T-helper 17 cell (primary cell): ENCODE measurements around the gene ANK2. TPM values are rescaled to one million over a fixed set of nuclear protein-coding genes. Genes with fewer than 3 reads are reported as not detected.

ENCODE experiments used
- ATAC-seq: fragments of 150-1000 bp; cut with Tn5 transposase; 2 replicates; pipeline ENCODE4 v1.10.0; 2021; ENCODE audit warnings: mild to moderate bottlenecking, moderate library complexity
- DNase-seq, 3 donors: peaks; one replicate each; pipeline versions ENCODE4 v3.0.0 to v3.0.0-alpha.2; 2020 to 2021
- H3K9me3 ChIP-seq: one replicate; pipeline ENCODE4 v1.7.0; 2013; ENCODE audit warnings: low read length, mild to moderate bottlenecking; ENCODE audit not compliant: control insufficient read depth, poor library complexity, severe bottlenecking
- H3K27ac Mint-ChIP-seq: one replicate; pipeline ENCODE4 v1.8.0; 2022; ENCODE audit warnings: mild to moderate bottlenecking, moderate library complexity, mixed read lengths
- H3K27me3 Mint-ChIP-seq: one replicate; pipeline ENCODE4 v1.8.0; 2022; ENCODE audit warnings: mixed read lengths
- H3K36me3 Mint-ChIP-seq: one replicate; pipeline ENCODE4 v1.8.0; 2022; ENCODE audit warnings: low read depth, mixed read lengths
- H3K4me1 Mint-ChIP-seq: one replicate; pipeline ENCODE4 v1.8.0; 2022; ENCODE audit warnings: mild to moderate bottlenecking, mixed read lengths
- H3K4me3 Mint-ChIP-seq: one replicate; pipeline ENCODE4 v1.8.0; 2022; ENCODE audit warnings: mild to moderate bottlenecking, moderate library complexity, mixed read lengths
- total RNA-seq, 4 donors: library from RNA in 2 of 4; stranded (reverse) in 2 of 4; gene quantifications; one replicate each; pipeline ENCODE4 v1.2.3 and lab custom pipeline; 2022 to 2026

The ANK2 gene
- total RNA-seq, 2 donors from 2014 or later = 0.25 to 1.2 TPM

DNA sequence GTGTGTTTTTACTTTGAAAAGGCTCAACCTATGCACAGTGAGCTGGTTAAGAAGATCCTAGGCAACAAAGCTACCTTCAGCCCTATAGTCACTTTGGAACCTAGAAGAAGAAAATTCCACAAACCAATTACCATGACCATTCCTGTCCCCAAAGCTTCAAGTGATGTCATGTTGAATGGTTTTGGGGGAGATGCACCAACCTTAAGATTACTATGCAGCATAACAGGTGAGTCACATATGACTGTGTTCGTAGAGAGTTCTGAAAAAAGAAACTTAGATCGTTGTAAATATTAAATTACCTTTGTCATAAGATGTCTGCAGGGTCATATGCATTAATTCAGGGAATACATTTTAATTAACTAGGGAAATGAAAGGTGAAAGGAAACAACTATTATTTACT lies 287.1 kb downstream of the ANK2 start:
- Mint-ChIP-seq H3K4me3 (no peak overlapping the region), H3K36me3 (peaks cover 2% of the 10 kb centered on the region), H3K4me1 (no peaks in the 10 kb centered on the region), H3K27ac (no peak overlapping the region), H3K27me3 (peaks cover 34% of the 10 kb centered on the region)
- DNase-seq (no peak), ATAC-seq (no peak)
- no peaks in the 10 kb centered on the region for H3K9me3 ChIP-seq

DNA sequence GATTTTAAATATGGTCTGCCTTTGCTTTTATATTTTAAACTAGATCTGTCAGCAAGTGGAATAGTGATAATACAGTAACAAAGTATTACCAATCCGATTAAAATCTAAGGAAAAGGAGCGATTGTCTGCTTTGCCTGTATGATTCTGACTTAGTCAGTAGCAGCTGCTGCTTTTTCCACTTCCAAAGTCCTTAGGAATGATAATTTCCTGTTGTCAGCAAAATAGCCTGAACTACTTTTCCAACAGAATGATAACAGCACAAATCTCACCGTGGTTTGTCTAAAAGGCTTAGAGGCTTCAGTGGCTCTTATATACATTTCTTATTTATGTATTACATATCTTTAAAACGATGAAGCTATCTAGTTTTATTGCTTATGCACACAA lies 290.0 kb downstream of the ANK2 start:
- Mint-ChIP-seq H3K4me1 (no peaks in the 10 kb centered on the region), H3K36me3 (peaks cover 2% of the 10 kb centered on the region), H3K27me3 (peaks cover 26% of the 10 kb centered on the region), H3K27ac (no peak overlapping the region), H3K4me3 (no peak overlapping the region)
- ATAC-seq (no peak), DNase-seq (no peak)
- H3K9me3 ChIP-seq = no peaks in the 10 kb centered on the region

DNA sequence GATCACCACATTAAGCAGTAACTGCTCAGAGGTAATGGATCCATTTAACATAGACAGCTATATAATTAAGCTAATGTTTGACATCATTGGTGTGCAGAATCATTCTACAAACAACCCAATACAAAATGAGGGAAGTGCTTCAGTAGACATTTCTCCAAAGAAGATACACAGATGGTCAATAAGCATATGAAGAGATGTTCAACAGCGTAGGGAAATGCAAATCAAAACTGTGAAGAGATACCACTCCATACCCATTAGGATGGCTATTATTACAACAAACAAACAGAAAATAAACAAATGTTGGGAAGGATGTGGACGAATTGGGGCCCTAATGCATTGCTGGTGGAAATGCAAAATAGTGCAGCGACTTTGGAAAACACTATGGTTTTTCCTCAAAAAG lies 294.6 kb downstream of the ANK2 start:
- H3K36me3 Mint-ChIP-seq = peaks cover 2% of the 10 kb centered on the region

DNA sequence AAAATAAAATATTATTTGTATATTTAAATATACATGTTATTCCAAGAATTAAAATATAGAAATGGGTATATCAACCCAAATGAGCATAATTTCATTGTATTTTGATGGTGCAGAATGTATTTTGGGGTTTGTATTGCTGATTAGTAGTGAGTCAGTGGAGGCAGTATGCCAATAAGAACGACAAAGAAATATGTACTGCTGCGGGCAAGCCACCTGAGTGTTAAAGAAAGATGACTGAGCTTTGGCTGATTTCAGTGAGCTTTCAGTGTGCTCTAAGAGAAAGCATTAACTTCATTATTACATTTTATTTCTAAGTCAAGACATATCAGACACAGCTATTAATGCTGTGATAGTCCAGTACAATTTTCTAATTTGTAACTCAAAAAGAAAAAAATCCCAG lies 297.8 kb downstream of the ANK2 start:
- H3K36me3 Mint-ChIP-seq = no peaks in the 10 kb centered on the region
- no peak overlapping the region for H3K27ac Mint-ChIP-seq
- H3K4me1 Mint-ChIP-seq = no peaks in the 10 kb centered on the region
- peaks cover 19% of the 10 kb centered on the region for H3K27me3 Mint-ChIP-seq
- no peak overlapping the region for H3K4me3 Mint-ChIP-seq
- DNase-seq = no peak
- H3K9me3 ChIP-seq = no peaks in the 10 kb centered on the region
- ATAC-seq = no peak

More for the DNA sequence above, 294.6 kb downstream of the ANK2 start:
- Mint-ChIP-seq H3K4me1 (no peaks in the 10 kb centered on the region), H3K27ac (no peak overlapping the region), H3K4me3 (no peak overlapping the region), H3K27me3 (peaks cover 22% of the 10 kb centered on the region)
- no peak for ATAC-seq
- H3K9me3 ChIP-seq = no peaks in the 10 kb centered on the region
- no peak for DNase-seq

DNA sequence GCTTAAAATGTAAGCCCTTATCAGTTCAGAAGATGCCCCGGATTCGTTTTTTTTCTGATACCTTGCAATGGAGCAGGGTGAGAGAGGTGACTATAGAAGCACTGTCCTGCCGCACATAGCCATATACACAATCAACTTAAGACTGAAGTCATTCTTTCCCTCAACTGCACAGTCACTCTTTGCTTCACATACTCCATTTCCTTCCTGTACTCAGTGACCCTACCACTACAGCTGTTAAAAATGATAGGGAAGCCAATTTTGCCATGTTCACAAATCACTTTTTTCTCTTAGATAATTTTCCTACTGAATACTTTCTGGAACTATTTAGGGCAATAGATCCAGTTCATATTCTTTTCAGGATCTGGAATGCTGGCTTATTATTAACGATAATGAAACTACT lies 300.0 kb downstream of the ANK2 start:
- ATAC-seq = no peak
- no peaks in the 10 kb centered on the region for H3K9me3 ChIP-seq
- no peaks in the 10 kb centered on the region for H3K36me3 Mint-ChIP-seq
- no peak overlapping the region for H3K27ac Mint-ChIP-seq
- H3K27me3 Mint-ChIP-seq = peaks cover 14% of the 10 kb centered on the region
- peaks cover 7% of the 10 kb centered on the region for H3K4me1 Mint-ChIP-seq
- no peak overlapping the region for H3K4me3 Mint-ChIP-seq
- DNase-seq = no peak

DNA sequence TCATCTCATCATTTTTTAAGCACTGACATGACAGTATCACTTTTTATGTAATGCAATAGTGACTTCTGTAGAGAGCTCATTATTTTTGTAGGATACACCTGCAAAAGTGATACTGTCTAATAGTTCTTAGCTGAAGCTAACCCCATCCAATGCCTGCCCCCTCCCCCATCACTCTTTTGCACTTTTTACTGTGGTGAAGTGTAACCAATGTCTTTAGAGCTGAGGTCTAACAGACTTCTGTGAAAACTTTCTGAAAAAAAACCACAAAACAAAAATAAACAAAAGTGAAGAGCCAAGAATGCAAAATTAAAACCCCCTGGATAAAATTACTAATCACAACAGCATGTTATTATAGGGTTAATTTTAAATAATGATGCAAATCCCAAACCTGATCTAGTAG lies 301.1 kb downstream of the ANK2 start:
- peaks cover 14% of the 10 kb centered on the region for H3K27me3 Mint-ChIP-seq
- no peak overlapping the region for H3K27ac Mint-ChIP-seq
- no peaks in the 10 kb centered on the region for H3K9me3 ChIP-seq
- H3K36me3 Mint-ChIP-seq = no peaks in the 10 kb centered on the region
- no peak for ATAC-seq
- no peak overlapping the region for H3K4me3 Mint-ChIP-seq
- no peak for DNase-seq
- peaks cover 17% of the 10 kb centered on the region for H3K4me1 Mint-ChIP-seq

DNA sequence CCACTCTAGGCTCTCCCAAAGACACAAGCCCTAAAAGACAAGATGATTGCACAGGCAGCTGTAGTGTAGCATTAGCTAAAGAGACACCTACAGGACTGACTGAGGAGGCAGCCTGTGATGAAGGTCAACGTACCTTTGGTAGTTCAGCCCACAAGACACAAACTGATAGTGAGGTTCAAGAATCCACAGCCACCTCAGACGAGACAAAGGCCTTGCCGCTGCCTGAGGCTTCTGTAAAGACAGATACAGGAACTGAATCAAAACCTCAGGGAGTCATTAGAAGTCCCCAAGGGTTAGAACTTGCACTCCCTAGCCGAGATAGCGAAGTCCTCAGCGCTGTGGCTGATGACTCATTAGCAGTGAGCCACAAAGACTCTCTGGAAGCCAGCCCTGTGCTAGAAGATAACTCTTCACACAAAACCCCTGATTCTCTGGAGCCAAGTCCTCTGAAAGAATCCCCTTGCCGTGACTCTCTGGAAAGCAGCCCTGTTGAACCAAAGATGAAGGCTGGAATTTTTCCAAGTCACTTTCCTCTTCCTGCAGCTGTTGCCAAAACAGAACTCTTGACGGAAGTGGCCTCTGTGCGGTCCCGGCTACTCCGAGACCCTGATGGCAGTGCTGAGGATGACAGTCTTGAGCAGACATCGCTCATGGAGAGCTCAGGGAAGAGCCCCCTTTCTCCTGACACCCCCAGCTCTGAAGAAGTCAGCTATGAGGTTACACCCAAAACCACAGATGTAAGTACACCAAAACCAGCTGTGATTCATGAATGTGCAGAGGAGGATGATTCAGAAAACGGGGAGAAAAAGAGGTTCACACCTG lies 306.3 kb downstream of the ANK2 start:
- ATAC-seq = peak; percentile 93
- Mint-ChIP-seq H3K27ac (peak overlapping the region; percentile 87), H3K4me1 (peaks cover 21% of the 10 kb centered on the region), H3K4me3 (peak overlapping the region; percentile 77), H3K27me3 (peaks cover 7% of the 10 kb centered on the region), H3K36me3 (no peaks in the 10 kb centered on the region)
- peaks cover 6% of the 10 kb centered on the region for H3K9me3 ChIP-seq
- peak; percentile 7 to 47 (median 30) for DNase-seq

DNA sequence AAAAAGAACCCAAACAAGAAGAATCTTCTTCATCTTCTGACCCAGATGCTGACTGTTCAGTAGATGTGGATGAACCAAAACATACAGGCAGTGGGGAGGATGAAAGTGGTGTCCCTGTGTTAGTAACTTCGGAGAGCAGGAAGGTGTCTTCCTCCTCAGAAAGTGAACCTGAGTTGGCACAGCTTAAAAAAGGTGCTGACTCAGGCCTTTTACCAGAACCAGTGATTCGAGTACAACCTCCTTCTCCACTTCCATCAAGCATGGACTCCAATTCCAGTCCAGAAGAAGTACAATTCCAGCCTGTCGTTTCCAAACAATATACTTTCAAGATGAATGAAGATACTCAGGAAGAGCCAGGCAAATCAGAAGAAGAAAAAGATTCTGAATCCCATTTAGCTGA lies 307.0 kb downstream of the ANK2 start:
- H3K27me3 Mint-ChIP-seq = peaks cover 7% of the 10 kb centered on the region
- H3K4me3 Mint-ChIP-seq = no peak overlapping the region
- no peak for DNase-seq
- no peak for ATAC-seq
- H3K9me3 ChIP-seq = peaks cover 6% of the 10 kb centered on the region
- H3K36me3 Mint-ChIP-seq = no peaks in the 10 kb centered on the region
- H3K27ac Mint-ChIP-seq = peak overlapping the region; percentile 87
- H3K4me1 Mint-ChIP-seq = peaks cover 21% of the 10 kb centered on the region

DNA sequence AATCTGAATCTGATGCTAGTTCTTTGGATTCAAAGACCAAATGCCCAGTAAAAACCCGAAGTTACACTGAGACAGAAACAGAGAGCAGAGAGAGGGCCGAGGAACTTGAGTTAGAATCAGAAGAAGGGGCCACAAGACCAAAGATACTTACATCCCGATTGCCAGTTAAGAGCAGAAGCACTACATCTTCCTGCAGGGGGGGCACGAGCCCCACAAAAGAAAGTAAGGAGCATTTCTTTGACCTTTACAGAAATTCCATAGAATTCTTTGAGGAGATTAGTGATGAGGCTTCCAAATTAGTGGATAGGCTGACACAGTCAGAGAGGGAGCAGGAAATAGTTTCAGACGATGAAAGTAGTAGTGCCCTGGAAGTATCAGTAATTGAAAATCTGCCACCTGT lies 309.3 kb downstream of the ANK2 start:
- no peaks in the 10 kb centered on the region for H3K36me3 Mint-ChIP-seq
- peaks cover 15% of the 10 kb centered on the region for H3K4me1 Mint-ChIP-seq
- no peak overlapping the region for H3K4me3 Mint-ChIP-seq
- DNase-seq (no peak), ATAC-seq (no peak)
- H3K27ac Mint-ChIP-seq = no peak overlapping the region
- H3K27me3 Mint-ChIP-seq = peaks cover 7% of the 10 kb centered on the region
- peaks cover 6% of the 10 kb centered on the region for H3K9me3 ChIP-seq

DNA sequence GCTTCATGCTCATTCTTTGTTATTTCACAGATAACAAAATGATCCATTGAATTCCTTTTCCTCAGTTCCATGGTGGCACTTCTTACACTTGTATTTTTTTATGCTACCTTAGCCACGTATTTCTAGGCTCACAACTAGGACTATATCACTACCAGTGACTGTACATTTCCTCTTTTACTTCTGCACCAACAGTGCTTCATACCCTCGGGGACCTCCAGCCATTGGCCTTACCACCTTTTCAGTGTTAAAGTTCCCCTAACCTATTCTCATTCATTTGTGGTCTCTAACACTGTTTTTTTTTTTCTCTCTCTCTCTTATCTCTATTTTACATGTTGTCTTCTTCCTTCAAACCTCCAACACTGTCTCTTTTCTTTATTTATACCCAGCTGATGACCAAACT lies 315.9 kb downstream of the ANK2 start:
- Mint-ChIP-seq H3K4me1 (no peaks in the 10 kb centered on the region), H3K4me3 (no peak overlapping the region), H3K27me3 (peaks cover 10% of the 10 kb centered on the region), H3K36me3 (no peaks in the 10 kb centered on the region), H3K27ac (no peak overlapping the region)
- no peaks in the 10 kb centered on the region for H3K9me3 ChIP-seq
- no peak for ATAC-seq
- no peak for DNase-seq

DNA sequence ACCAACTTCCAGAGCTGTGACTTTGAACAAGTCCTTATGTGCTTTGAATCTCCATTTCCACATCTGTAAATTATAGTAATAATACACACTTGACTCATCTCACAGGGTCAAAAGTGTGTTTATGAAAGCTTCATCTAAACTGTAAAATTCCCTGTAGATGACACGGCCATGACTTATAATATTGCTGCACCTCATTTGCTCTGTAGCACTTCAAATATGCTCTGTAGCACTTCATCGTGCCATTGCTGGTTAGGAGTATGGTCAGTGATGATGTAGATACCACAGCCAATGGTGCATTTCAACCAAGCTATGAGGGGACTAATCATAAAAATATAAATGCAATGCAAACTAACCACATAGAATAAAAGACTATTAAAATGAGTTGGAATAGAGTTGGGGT lies 318.6 kb downstream of the ANK2 start:
- H3K9me3 ChIP-seq = no peaks in the 10 kb centered on the region
- H3K27me3 Mint-ChIP-seq = peaks cover 13% of the 10 kb centered on the region
- no peak overlapping the region for H3K4me3 Mint-ChIP-seq
- H3K27ac Mint-ChIP-seq = no peak overlapping the region
- ATAC-seq (no peak), DNase-seq (no peak)
- H3K36me3 Mint-ChIP-seq = no peaks in the 10 kb centered on the region
- H3K4me1 Mint-ChIP-seq = no peaks in the 10 kb centered on the region

DNA sequence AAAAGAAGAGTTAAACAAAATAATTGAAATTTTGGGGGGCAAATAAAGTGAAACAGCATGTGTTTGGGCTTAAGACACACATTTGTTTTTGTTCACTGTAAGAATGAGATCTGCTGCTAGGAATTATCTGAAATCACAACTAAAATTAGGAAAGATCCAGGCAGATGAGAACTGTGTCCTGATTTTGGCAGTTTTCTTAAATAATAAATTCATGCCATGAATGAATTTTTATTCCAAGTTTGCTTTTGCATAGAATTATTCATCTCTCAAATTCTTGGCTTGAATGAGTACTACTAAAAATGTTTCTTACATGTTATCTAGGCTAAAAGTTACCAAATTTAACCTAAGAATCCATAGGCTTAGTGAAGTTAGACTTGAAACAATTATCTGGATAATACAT lies 321.7 kb downstream of the ANK2 start:
- DNase-seq (no peak), ATAC-seq (no peak)
- H3K4me3 Mint-ChIP-seq = no peak overlapping the region
- H3K36me3 Mint-ChIP-seq = no peaks in the 10 kb centered on the region
- no peak overlapping the region for H3K27ac Mint-ChIP-seq
- no peaks in the 10 kb centered on the region for H3K9me3 ChIP-seq
- peaks cover 15% of the 10 kb centered on the region for H3K27me3 Mint-ChIP-seq
- H3K4me1 Mint-ChIP-seq = no peaks in the 10 kb centered on the region

DNA sequence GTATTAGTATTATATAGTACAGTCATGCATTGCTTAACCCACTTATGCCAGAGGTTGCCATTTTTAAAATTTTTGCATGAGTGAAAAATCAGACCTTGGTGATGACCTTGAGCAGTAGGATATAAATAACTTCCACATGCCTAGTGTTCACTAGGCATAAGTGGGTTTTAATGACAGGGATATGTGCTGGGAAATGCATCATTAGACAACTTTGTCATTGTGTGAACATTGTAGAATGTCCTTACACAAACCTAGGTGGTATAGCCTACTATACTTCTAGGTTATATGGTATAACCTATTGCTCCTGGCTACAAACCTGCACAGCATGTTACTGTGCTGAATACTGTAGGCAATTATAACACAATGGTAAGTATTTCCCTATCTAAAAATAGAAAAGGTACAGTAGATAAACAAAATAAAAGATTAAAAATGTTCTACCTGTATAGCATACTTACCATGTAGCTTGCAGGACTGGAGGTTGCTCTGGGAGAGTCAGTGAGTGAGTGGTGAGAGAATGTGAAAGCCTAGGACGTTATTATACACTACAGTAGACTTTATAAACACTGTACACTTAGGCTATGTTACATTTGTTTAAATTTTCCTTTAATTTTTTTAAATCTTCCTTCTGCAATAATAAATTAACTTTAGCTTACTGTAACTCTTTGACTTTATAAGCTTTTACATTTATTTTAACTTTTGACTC lies 326.7 kb downstream of the ANK2 start:
- no peak for ATAC-seq
- H3K27ac Mint-ChIP-seq = no peak overlapping the region
- H3K27me3 Mint-ChIP-seq = peaks cover 5% of the 10 kb centered on the region
- DNase-seq = no peak
- no peaks in the 10 kb centered on the region for H3K4me1 Mint-ChIP-seq
- H3K4me3 Mint-ChIP-seq = no peak overlapping the region
- H3K36me3 Mint-ChIP-seq = no peaks in the 10 kb centered on the region
- H3K9me3 ChIP-seq = no peaks in the 10 kb centered on the region

DNA sequence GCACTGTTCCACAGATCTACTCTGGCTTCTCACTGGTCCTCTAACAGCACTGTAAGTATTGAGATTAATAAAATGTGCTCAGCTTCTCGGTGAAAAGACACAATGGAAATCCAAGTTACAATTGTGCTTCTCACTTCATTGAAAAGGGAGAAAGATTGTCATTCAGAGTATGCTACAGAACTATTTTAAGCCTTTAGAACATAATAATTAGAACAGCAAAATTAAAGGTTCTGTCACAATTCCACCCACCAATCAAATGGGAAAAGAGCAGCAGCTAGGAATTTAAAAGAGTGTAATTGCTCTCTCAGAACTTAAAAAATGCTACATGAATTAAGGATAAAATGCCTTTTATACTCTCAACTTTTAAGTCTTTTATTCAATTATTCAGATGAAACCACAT lies 329.4 kb downstream of the ANK2 start:
- ATAC-seq = no peak
- H3K9me3 ChIP-seq = no peaks in the 10 kb centered on the region
- no peaks in the 10 kb centered on the region for H3K4me1 Mint-ChIP-seq
- H3K27ac Mint-ChIP-seq = no peak overlapping the region
- H3K27me3 Mint-ChIP-seq = peaks cover 7% of the 10 kb centered on the region
- H3K4me3 Mint-ChIP-seq = no peak overlapping the region
- H3K36me3 Mint-ChIP-seq = no peaks in the 10 kb centered on the region
- no peak for DNase-seq
